Measurements from ENCODE around the gene PLEKHA1.

DNA sequence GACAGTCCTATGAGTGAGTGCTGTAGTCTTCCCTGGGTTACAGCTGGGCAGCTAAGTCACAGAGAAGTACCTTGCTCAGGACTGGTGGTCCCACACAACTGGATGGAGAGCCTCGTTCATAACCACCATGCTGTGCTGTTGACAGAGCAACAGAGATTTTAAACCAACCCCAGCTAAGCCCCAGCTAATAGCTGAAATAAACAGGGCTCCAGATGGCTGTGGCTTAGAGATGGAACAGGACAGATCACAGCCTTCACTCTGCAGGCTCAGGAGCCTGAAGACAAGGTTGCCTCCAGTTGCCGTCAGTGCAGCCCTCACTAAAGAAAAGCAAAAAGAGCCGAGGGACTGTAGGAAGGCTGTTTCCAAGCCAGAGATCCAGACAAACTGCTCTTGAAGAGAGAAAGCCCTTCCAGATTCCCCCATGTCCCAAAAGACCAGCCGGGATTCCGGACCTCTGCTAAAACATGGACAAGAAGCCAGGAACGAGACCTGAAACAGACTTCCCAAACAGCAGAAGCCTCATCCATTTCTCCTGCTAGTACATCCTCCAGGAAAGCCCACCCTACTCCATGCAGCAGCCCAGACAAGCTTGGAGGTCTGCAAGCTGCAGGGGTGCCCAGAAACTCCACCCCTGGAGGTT, 91.0 kb downstream of the PLEKHA1 start:
- TF ChIP-seq POLR2A (IDR thresholded peaks at IDR 0.05; ENCODE audit: low read depth, low read length) (no peak), MYC (IDR thresholded peaks at IDR 0.05; ENCODE audit: low read depth, low read length) (no peak), EZH2 (IDR thresholded peaks at IDR 0.05; ENCODE audit: borderline replicate concordance, low read depth, low read length, severe bottlenecking) (no peak), POLR2AphosphoS5 (IDR thresholded peaks at IDR 0.05; ENCODE audit: insufficient read depth, low read depth, low read length) (no peak), FOS (IDR thresholded peaks at IDR 0.05; ENCODE audit: borderline replicate concordance, insufficient read depth, low read length) (no peak)
- TF ChIP-seq, protein P1, sequence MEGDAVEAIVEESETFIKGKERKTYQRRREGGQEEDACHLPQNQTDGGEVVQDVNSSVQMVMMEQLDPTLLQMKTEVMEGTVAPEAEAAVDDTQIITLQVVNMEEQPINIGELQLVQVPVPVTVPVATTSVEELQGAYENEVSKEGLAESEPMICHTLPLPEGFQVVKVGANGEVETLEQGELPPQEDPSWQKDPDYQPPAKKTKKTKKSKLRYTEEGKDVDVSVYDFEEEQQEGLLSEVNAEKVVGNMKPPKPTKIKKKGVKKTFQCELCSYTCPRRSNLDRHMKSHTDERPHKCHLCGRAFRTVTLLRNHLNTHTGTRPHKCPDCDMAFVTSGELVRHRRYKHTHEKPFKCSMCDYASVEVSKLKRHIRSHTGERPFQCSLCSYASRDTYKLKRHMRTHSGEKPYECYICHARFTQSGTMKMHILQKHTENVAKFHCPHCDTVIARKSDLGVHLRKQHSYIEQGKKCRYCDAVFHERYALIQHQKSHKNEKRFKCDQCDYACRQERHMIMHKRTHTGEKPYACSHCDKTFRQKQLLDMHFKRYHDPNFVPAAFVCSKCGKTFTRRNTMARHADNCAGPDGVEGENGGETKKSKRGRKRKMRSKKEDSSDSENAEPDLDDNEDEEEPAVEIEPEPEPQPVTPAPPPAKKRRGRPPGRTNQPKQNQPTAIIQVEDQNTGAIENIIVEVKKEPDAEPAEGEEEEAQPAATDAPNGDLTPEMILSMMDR (IDR thresholded peaks at IDR 0.05; ENCODE audit: extremely low read depth in 1 of 2, insufficient read depth in 1 of 2, low read depth in 1 of 2, low read length in 2 of 2), result no peak
